Heart left ventricle (tissue), 16 donors: Measurements from ENCODE around the gene ARSB. TPM values are rescaled to one million over a fixed set of nuclear protein-coding genes. Genes with fewer than 3 reads are reported as not detected.

Experiments used
- ATAC-seq, 4 donors: fragments of 200-7000 bp; cut with Tn5 transposase; one replicate each; pipeline ENCODE4 v1.9.1; 2020 to 2022; ENCODE audit warnings: moderate library complexity in 4 of 4, mild to moderate bottlenecking in 3 of 4, moderate number of reproducible peaks in 1 of 4
- DNase-seq, 5 donors: peaks; one replicate each; pipeline ENCODE4 v3.0.0-alpha.2; 2020
- H3K27ac ChIP-seq, 12 donors: fragments of 200-600 bp; sonication (generic) in 4 of 12; one replicate each; pipeline versions ENCODE4 v1.5.0 to v1.8.0; 2016 to 2022; ENCODE audit warnings: mild to moderate bottlenecking in 2 of 12
- H3K27me3 ChIP-seq, 9 donors: fragments of 200-600 bp; sonication (generic) in 2 of 9; one replicate each; pipeline versions ENCODE4 v1.5.1 to v1.8.0; 2016 to 2022; ENCODE audit warnings: mild to moderate bottlenecking in 3 of 9
- H3K36me3 ChIP-seq, 9 donors: fragments of 200-600 bp; sonication (generic) in 2 of 9; one replicate each; pipeline versions ENCODE4 v1.5.0 to v1.8.0; 2018 to 2022; ENCODE audit warnings: mild to moderate bottlenecking in 2 of 9
- H3K4me1 ChIP-seq, 12 donors: fragments of 200-600 bp; sonication (generic) in 4 of 12; one replicate each; pipeline versions ENCODE4 v1.5.0 to v1.8.0; 2016 to 2022; ENCODE audit warnings: mild to moderate bottlenecking in 3 of 12
- H3K4me3 ChIP-seq, 12 donors: fragments of 200-600 bp; sonication (generic) in 4 of 12; one replicate each; pipeline versions ENCODE4 v1.5.0 to v1.8.0; 2017 to 2022; ENCODE audit warnings: mild to moderate bottlenecking in 9 of 12, moderate library complexity in 4 of 12
- H3K9me3 ChIP-seq, 12 donors: fragments of 200-600 bp; sonication (generic) in 4 of 12; one replicate each; pipeline versions ENCODE4 v1.5.0 to v1.8.0; 2016 to 2022; ENCODE audit warnings: mild to moderate bottlenecking in 1 of 12
- CTCF ChIP-seq, 12 donors: fragments of 200-600 bp; sonication (generic) in 4 of 12; IDR thresholded peaks; one replicate each; pipeline versions ENCODE4 v1.5.0 to v1.8.0; 2018 to 2022; ENCODE audit warnings: antibody characterized with exemption in 12 of 12, mild to moderate bottlenecking in 5 of 12
- POLR2A ChIP-seq, 2 donors: fragments of 450-650 bp; IDR thresholded peaks; one replicate each; pipeline ENCODE4 v1.6.1; 2017; ENCODE audit warnings: antibody characterized with exemption in 2 of 2, mild to moderate bottlenecking in 2 of 2, moderate library complexity in 2 of 2
- WGBS, 4 donors: extraction: QIAGEN DNeasy Blood & Tissue Kit in 2 of 4; methylation state at CpG; one replicate each; pipeline versions ENCODE4 v1.1.5 to v1.1.7; 2013 to 2018; 5-methylcytosine and 5-hydroxymethylcytosine counted together
- intact Hi-C, 10 donors: fragments of 100-400 bp; cut with DNase I; formaldehyde crosslinking; loops; one replicate each; pipeline versions ENCODE4 v1.11.1 to v1.14.2; 2022
- polyA plus RNA-seq, 2 donors: library from polyadenylated mRNA; stranded (reverse); fragments of 200-250 nt; gene quantifications; one replicate each; pipeline ENCODE4 v1.2.3, GENCODE V29; 2013
- total RNA-seq, 9 donors: library from RNA; depleted of rRNA in 2 of 9; stranded (reverse); fragments of >200 nt in 2 of 9; fragmentation: NEBNext Ultra II Directional in 3 of 9; extraction: Animal tissue kit (Norgen Biotek cat#: 25700) in 3 of 9; gene quantifications; one replicate each; pipeline versions ENCODE4 v1.1.0 to v1.2.4, GENCODE V29; 2016 to 2023
- donor health status: ischemic (EF 13 %, LVEDD 7.1; RV severe dilation, severe dysfunction).
- donor health status: healthy with polysubstance abuse.
- donor health status: DM: no; HTN: yes; CAD: no.
- donor health status: DM: no; HTN: no; CAD: no.
- donor health status: ischemic (EF 25% LVEDD 6.9; RV normal size, moderate dysfunction).
- donor health status: ischemic (EF 25% LVEDD 5.7; RV mildly dilated, moderate dysfunction).
- donor health status: healthy.
- donor health status: DM: yes; HTN: yes; CAD: no.
- donor health status: ischemic (EF 35%, LVEDD 5.7; RV mildly dilated, moderate dysfunction).
- donor health status: nonischemic (EF 11% LVEDD 7.7; RV severe dilation, severe dysfunction).
- donor health status: DM: yes; HTN: yes; CAD: no.
- donor health status: PGD.
- donor health status: ischemic (EF 29% LVEDD 5.4; RV normal size, mild dysfunction).
- donor health status: nonischemic (EF 23%, LVEDD 6.1; RV moderate dilation, normal function).

ARSB gene
- total and polyA plus RNA-seq, 11 donors: 2.2 to 25.8 (median 14.4) TPM

DNA sequence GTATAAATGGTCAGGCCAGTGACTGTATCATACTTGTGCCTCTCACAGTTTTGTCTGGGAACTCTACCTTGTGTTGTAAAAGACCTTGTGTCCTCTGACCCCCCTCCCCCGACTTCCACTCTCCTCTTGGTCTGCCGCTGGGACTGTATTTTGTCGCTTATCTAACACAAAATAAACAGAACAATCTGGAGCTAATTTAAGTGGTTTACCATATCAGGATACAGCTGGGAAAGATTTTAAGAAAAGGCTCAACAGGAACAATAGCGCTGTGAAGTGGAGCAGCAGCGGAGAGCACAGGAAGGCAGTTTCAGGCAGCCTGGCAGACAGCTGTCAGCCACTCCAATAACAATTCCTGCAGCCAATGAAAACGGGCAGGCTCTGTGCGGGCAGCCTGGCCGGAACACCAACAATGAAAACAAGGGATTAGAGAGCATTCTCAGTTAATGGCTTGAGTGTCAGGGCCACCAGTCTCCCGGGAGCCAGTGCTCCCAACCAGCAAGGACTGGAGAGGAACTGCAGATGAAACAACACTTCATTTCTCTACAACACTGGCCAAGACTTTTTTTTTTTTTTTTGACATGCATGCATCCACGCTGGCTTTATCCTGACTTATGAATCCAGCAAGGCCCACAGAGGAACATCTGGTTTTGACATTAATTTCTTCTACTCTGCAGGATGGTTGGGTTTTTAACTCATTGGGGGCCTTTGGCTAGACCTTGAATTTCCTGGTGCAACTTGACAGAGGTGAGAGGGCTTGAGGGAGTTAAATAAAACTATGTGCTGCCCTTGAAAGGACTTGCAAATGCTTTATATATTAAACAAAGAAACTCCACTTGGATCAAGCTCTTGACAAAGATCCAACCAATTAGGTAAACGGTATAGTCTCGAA is 76.7 kb downstream of the ARSB start:
- intact Hi-C loops: loop anchor here in 9 of 10 donors (1.0 to 10.0 kb wide), 9 partner anchors 56 to 444 kb away; partner anchors contain the start of gene LHFPL2 (in 3 of the 9)
- no peaks in the 10 kb centered on the region for H3K27me3 ChIP-seq
- ATAC-seq (peak; percentile 76 to 94 (median 87)), DNase-seq (peak; percentile 67 to 86 (median 79))
- H3K27ac ChIP-seq: peak overlapping the region; percentile 26 to 79 (median 68)
- H3K4me3 ChIP-seq: peak overlapping the region in 8 of 12 donors; percentile 8 to 33 (median 20)
- H3K4me1 ChIP-seq: peaks cover 0 to 59% (median 33%) of the 10 kb centered on the region in 12 donors
- no peaks in the 10 kb centered on the region for H3K9me3 ChIP-seq
- no peaks in the 10 kb centered on the region for H3K36me3 ChIP-seq
- TF ChIP-seq CTCF (IDR thresholded peaks at IDR 0.05) (peak in 2 of 12 donors; percentile 4 to 10), POLR2A (IDR thresholded peaks at IDR 0.05) (no peak)
- 9 to 13% (median 11%) methylated on average over 12 of the region's 12 CpGs for WGBS, 4 donors

DNA sequence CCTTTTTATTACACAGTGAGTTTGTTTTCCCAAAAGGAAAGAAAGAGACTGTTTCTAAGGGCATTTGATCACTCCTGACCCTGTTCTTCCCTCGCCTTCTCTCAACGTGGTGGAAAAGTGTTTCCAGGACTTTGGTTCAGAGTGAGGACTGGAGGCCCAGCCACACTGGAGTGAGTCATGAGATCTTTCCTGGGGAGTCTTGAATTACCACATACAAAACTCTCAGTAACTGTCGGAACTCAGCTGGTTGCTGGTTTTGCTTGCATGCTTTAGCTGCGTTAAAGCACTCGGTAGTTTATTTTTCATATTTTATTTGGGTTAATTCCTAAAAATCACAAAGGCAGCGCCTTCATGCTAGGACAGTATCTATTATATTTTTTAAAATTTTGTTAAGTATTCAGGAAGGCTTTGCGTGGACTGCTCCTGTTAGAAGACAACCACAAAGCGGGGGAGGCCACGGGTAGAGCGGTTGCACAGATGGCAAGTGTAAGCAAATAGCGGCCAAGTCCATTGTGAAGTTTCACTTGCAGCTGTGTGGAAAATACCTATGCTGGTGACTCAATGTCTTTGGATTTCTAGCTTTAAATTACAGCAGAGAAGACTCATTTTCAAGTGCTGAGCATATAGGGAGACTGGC is 77.7 kb downstream of the ARSB start:
- H3K4me1 ChIP-seq: peaks cover 0 to 55% (median 30%) of the 10 kb centered on the region in 12 donors
- intact Hi-C loops: loop anchor here in 9 of 10 donors (5.0 to 10.0 kb wide), 8 partner anchors 57 to 443 kb away; partner anchors contain the start of gene LHFPL2 (in 3 of the 9)
- 51 to 66% (median 57%) methylated on average over 11 of the region's 11 CpGs for WGBS, 4 donors

GRCh38 chr5:78905084-78905938 is 79.8 kb downstream of the ARSB start:
- 68 to 79% (median 69%) methylated on average over 5 of the region's 5 CpGs for WGBS, 4 donors
- ATAC-seq (no peak), DNase-seq (no peak)
- Histone ChIP-seq H3K27ac (no peak overlapping the region), H3K27me3 (no peaks in the 10 kb centered on the region), H3K9me3 (no peaks in the 10 kb centered on the region), H3K4me3 (no peak overlapping the region), H3K36me3 (no peaks in the 10 kb centered on the region), H3K4me1 (peaks cover 0 to 49% (median 29%) of the 10 kb centered on the region in 12 donors)
- intact Hi-C loops: loop anchor here in 9 of 10 donors (5.0 to 10.0 kb wide), 8 partner anchors 59 to 441 kb away; partner anchors contain the start of gene LHFPL2 (in 3 of the 9)
- TF ChIP-seq CTCF (IDR thresholded peaks at IDR 0.05): no peak
- no peak for TF ChIP-seq POLR2A (IDR thresholded peaks at IDR 0.05)

More for the DNA sequence above, 77.7 kb downstream of the ARSB start:
- Histone ChIP-seq H3K9me3 (no peaks in the 10 kb centered on the region), H3K4me3 (peak overlapping the region in 7 of 12 donors; percentile 8 to 33 (median 16)), H3K27ac (peak overlapping the region; percentile 26 to 79 (median 68)), H3K27me3 (no peaks in the 10 kb centered on the region), H3K36me3 (no peaks in the 10 kb centered on the region)
- peak; percentile 40 to 77 (median 71) for ATAC-seq
- TF ChIP-seq CTCF (IDR thresholded peaks at IDR 0.05) (no peak), POLR2A (IDR thresholded peaks at IDR 0.05) (no peak)
- DNase-seq: peak in 4 of 5 donors; percentile 39 to 66 (median 53)
